Measurements from ENCODE around the gene KLKB1.

The KLKB1 gene

DNA sequence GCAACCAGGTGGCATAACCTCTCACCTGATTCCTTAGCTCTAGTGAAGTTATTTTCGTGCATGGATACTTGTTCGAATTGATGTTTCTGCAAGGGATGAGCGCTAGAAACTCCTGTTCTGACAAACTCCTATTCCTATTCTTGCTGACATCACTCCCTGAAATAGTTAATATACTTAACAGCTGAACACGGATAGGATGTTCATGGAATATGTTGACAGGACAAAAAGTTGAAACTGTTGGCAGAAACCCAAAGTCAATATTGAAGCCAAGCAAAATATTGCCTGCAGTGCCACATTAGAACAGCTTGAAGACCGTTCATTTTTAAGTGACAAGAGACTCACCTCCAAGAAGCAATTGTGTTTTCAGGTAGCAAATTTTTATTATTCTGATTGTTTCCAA is at the start of gene KLKB1:
Gene KLKB1 (plus strand): TSS at position 287 of the 400 bp plus-strand sequence. CDS start 689 bp downstream, outside the sequence.
- DNase-seq (ENCODE audit: low spot score) = no peak

DNA sequence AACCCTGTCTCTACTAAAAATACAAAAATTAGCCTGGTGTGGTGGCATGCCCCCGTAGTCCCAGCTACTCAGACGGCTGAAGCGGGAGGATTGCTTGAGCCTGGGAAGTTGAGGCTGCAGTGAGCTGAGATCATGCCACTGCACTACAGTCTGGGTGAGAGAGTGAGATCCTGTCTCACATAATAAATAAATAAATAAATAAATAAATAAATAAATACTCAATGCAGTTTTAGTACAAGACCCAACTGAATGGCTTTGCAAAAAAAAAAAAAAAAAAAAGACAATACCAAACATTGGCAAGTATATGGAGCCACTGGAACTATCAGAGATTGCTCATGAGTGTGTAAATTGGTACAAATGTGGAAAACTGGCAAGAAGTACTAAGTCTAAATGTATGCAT is 39.2 kb upstream of the KLKB1 start:
- no peak for DNase-seq (ENCODE audit: low spot score)

DNA sequence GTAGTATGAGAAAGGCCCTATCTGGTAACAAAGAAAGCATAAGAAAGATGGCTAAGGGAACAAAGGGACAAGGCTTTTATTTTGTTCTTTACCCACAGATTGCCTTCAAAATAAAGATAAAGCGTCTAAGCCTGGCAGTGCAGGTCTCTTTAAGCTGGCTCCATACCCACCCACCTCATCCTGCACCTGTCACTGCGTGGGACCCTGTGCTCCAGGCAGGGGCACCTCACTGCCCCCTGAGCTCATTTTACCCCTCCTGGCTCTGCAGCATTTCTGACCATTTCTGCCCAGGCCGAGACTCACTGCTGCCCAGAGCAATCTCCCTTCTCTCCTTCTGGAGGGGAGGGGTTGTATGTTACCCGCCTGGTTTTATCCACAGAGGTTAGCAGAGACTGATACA is 37.7 kb upstream of the KLKB1 start:
- DNase-seq (ENCODE audit: low spot score) = no peak

DNA sequence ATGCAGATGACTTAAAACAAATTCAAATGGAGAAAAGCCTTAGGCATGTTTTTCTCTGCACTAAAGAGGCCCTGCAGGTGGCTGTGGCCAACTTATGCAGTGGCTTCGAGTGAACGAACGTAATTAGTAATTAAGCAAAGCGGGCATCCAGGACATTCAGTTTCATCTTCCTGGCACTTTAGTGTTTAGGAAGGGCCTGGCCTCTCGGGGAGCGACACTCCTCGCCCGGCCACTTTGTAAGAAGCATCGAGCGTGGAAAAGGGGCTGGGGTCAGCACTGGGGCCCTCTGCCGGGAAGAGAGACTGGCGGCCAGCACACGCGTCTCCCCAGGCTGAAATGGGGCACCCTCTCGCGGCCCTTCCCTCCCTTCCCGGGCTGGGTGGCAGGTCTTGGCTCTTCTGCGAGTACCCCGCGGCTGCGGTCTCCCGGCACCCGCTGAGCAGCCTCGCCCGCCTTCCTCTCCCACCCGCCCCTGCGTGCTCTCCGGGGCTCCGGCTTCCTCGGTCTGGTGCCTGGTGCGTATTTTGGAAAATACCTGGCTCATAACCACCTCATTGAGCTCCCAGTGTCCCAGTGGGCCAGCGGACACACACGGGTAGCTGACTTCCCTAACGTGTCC is 36.6 kb upstream of the KLKB1 start:
- DNase-seq (ENCODE audit: low spot score) = peak; percentile 38

DNA sequence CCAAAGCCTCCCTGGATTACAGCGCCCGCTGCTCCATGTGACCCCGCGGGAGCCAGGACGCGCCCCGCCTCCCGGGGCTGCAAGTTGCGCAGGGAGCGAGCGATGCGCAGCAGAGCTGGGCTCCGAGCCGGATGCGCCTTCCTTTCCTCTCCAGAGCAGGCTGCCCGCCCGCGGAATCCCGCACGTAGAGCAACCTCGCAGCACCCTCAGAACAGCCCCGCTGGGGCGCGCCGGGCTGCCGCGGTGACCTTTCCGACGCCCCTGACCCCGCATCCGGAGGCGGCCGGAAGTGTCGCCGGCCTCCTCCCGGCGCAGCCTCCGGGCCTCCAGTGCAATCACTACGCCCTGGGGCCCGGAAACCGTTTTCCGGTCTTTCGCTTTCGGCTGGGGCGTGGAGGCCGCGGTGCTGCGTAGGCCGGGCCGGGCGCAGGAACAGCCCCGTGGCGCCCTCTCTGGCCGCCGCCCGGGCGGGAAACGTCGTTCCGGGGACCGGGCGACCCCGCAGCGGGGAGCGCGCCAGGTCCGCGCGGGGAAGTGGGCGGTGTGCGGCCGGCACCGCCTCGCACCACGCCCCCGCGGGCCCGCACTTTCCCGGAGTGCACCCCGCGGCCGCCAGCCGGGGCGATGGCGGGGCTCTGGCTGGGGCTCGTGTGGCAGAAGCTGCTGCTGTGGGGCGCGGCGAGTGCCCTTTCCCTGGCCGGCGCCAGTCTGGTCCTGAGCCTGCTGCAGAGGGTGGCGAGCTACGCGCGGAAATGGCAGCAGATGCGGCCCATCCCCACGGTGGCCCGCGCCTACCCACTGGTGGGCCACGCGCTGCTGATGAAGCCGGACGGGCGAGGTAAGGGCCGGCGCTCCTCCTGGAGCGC is 35.9 kb upstream of the KLKB1 start, which contains the start of gene CYP4V2:
Gene CYP4V2 (plus strand): TSS at position 368 of the 866 bp plus-strand sequence. CDS start 257 bp downstream, at position 625.
- DNase-seq (ENCODE audit: low spot score) = peak; percentile 90

DNA sequence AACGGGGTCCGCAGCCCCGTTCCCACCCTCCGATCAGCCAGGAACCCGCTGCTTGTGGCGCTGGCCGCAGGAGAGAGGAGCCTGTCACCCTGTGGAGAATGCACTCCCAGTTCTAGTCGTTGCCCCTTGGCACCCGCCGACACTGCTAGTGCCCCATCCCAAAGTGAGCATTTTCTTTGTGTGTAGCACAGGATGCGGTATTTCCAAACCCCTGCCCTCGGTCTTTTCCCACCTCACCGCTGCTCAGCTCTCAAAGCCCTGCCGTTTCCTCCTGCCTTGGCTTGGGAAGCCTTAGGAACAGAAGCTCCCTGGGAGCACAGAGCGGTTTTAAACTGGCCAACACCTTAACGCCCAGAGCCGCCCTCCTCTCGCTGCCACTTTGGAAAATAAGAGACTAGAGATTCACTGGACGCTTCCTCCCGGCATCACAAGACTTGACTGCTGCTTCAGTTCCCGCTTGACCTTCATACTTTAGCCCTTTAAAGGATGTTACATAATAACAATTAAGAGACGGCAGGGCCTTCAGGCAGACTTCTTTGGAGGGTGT is 35.2 kb upstream of the KLKB1 start:
- peak; percentile 31 for DNase-seq (ENCODE audit: low spot score)

DNA sequence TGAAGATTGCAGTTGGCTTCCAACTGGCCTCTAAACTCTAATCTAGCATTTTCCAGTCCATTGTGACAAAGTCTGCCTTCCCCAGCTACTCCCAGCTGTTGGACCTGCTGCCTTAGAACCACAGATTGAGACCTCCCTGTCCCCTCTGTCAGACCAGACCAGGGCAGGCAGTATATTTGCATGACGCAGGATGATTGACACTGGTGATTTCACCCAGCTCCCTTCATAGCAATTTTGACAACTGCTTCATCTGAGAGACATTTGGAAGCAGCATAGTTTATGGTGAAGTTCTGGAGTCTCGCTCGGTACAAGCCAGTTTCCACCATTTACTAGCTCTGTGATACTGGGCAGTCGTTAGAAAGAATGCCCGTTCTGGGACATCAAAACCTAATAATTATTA is 33.5 kb upstream of the KLKB1 start:
- DNase-seq (ENCODE audit: low spot score) = no peak

DNA sequence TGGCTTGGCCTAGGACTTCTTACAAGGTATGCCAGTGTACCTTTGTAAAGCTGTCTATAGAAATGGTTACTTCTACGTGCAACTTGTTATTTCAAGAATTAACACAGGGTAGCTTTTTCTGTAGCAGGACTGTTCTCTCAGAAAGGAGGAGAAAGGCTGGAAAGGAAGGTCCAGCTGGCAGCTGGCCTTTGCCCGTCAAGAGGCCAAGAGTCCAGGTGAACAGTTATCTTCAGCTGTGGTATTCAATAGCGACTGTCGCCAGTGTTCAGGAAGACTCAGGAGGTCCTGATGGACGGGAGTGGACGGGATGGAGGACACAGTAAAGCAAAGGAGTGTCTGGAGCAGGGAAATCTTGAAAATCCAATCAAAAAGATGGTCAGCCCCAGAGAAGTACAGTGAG is 31.2 kb upstream of the KLKB1 start:
- no peak for DNase-seq (ENCODE audit: low spot score)

DNA sequence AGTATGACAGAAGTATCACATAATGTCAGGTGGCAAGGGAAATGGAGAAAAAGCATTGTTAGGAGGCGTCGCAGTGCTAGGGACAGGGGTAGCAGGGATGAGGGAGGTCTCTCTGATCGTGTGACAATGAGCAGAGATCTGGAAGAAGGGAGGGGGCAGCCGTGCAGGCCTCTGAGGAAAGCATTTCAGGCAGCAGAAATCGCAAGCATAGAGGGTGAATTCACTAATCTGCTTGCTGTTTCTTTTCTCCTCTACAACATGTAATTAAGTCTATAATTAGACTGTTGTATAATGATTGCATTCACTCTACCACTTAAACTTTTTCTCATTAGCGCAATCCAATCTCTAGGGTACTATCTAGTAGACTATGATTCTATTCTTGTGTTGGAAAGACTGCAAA is 26.8 kb upstream of the KLKB1 start:
- no peak for DNase-seq (ENCODE audit: low spot score)

DNA sequence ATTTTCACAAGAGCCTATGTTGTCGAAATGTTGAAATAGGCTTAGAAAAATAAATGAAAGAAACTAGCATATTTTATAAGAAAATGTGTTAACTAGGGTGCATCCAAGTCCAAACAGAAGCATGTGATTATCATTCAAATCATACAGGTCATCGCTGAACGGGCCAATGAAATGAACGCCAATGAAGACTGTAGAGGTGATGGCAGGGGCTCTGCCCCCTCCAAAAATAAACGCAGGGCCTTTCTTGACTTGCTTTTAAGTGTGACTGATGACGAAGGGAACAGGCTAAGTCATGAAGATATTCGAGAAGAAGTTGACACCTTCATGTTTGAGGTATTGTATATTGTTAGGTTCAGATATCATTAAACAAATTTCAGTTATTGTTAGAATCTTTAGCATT is 26.3 kb upstream of the KLKB1 start:
- no peak for DNase-seq (ENCODE audit: low spot score)

DNA sequence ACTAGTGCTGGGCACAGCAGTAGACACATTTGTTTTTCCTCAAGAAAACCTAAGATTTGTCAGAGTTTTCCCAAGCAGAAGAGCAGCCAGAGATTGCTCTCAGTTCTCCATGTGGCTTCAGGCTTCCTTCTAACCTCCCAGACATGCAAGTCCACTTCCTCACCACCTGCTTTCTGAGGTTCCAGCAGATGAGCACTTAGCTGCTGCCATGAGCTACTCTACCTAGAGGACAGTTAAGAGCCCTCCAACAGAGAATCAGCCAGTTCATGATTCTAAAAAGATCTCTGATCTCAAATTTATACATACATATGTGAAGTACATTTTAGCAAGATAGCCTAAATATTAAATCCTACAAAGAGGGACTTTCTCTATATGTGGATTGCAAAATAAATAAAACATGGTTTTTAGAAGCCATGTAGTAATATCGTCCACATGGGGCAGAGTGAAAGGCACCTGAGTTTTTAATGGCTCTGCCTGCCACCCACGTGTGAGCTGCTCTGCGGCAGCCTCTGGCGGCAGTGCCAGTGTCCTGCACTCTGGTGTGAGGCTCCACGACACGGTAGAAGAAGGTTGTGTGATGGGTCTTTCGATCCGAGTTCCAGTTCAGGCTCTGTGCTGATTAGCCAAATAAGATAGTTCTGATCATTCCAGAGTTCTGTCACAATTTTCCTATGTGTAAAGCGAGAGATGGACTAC is 25.6 kb upstream of the KLKB1 start:
- peak; percentile 60 for DNase-seq (ENCODE audit: low spot score)

DNA sequence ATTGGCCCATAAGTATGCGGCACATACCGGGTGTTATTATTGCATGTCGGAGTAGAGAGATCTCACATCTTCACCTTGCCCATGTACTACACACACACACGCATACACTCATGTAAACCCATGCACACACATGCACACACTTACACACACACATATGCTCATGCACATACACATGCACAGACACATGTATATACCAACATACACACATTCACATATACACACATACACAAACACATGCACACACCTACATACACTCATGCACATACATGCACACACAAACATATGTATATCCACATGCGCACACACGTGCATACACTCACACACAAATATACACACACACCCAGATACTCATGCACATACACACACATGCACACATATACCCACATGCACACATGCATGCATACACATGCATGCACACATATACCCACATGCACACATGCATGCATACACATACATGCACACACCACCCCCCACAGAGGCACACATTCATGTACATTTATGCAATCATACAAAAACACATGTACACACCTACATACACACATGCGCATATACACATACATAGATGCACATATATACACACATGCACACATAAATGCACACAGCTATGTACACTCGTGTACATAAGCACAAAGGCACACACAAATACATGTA is 24.7 kb upstream of the KLKB1 start:
- no peak for DNase-seq (ENCODE audit: low spot score)

DNA sequence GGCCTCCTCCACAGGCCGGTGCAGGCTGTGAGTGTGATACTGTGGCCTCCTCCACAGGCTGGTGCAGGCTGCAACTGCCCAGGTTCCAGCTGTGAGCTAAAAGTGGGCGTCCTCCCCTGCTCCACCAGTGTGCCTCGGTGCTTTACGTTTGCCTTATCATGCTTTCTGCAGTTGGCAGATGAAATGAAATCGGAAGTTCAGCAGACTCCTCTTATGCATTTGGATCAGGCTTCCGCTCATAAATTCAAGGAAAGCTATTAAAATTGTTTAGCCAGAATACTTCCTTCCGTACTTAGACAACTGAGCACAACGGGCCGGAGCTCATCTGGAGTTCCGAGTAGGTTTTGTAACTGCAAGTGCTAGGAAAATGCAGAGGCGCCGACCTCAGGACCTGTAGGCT is 23.9 kb upstream of the KLKB1 start:
- DNase-seq (ENCODE audit: low spot score) = no peak

DNA sequence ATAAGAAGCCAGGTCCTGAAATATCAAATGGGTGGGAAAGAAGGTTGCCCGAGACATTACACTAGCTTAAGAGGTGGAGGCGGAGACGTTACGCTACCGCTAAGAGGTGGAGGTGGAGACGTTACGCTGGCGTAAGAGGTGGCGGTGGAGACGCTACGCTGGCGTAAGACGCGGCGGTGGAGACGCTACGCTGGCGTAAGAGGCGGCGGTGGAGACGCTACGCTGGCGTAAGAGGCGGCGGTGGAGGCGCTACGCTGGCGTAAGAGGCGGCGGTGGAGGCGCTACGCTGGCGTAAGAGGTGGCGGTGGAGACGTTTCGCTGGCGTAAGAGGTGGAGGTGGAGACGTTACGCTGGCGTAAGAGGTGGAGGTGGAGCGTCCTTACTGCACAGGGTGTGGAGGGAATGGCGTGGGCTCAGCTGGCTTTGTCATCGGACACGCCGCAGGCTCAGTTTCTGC is 23.2 kb upstream of the KLKB1 start:
- no peak for DNase-seq (ENCODE audit: low spot score)

DNA sequence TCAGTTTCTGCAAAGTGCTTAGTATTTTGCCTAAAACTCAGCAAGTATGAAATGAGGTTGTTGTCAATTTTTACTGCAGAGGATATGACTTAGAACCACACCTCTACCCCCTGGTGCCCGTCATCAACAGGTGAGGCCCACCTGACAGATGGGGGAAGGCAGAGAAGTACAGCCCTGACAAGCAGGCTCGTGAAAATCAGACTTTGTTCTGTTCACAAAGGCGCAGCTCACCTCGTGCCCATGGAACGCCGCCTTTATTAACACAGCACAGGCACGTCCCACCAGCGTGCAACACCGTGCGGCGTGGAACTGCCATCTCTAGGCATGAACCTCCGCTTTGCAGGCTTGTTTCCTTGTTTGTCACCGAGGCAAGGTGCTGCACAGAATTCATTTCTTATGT is 22.6 kb upstream of the KLKB1 start:
- DNase-seq (ENCODE audit: low spot score) = no peak

DNA sequence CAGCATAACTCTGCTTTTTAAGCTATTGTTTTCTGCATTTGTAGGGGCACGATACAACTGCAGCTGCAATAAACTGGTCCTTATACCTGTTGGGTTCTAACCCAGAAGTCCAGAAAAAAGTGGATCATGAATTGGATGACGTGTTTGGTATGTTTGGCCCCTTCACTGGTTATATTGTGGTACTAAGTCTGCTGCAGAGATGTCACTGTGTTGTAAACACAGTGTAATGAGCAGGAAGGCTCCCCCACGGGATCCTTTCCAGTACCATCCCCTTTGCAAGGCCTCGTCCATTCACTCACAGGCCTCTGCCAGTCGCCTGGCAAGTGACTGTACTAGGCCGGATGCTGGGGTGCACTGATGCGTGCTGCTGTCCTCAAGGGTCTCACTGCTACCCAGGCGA is 22.2 kb upstream of the KLKB1 start:
- no peak for DNase-seq (ENCODE audit: low spot score)

DNA sequence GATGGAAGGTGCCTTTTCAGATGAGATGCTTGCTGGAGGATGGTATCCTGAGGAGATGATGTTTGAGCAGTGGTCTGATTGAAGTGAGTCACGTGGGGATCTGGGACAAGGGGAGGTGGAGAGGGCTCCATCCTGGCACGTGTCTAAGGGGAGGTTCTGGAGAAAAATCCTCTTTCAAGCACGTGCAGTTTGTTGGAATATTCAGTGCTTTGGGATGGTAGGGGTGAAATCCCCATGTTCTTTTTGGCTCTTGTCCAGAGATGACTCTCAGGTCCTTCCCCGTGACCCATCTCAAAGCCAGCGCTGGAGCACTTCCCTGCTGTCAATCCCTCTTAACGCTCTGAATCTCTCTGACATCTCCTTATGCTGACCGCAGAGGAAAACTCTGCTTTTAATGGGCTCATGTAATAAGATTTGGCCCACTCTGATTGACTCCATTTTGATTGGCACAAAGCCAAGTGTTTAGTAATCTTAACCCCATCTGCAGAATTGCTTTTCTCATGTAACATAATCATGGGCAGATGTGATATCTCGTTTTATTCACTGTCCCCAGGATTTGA is 10.8 kb upstream of the KLKB1 start:
- no peak for DNase-seq (ENCODE audit: low spot score)

DNA sequence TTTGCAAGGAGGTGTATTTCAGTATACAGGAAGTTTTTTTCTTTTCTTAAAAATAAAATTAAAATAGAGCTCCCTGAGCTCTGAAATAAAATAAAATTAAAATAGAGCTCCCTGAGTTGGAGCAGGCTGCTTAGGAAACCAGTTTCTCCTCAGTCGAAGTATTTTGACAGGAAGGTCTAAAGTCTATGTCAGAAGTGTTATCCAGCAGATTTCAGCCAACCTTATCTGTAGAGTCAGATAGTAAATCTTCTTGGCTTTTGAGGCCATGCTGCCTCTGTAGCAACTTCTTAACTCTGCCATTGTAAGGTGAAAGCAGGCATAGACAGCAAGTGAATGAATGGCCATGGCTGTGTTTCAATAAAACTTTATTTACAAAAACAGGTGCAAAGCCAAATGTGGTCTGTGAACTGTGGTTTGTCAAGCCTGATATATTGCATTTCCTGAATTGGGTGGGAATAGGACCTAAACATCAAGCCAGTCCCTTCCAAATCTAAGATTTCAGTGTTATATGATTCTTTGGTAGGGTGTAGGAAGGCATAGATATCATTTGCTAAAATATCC is 9.5 kb upstream of the KLKB1 start:
- DNase-seq (ENCODE audit: low spot score) = no peak

DNA sequence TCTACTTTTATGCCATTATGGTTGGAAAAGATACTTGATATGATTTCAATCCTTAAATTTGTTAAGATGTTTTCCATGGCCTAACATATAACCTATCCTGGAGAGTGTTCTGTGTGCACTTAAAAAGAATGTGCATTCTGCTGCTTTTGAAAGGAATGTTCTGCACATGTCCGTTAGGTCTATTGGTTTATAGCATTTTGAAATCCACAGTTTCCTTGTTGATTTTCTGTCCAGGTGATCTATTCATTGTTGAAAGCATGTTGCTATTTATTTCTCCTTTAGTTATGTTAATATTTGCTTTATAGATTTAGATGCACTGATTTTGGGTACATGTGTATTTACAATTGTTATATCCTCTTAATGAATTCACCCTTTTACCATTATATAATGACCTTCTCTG is 5.7 kb upstream of the KLKB1 start:
- no peak for DNase-seq (ENCODE audit: low spot score)

DNA sequence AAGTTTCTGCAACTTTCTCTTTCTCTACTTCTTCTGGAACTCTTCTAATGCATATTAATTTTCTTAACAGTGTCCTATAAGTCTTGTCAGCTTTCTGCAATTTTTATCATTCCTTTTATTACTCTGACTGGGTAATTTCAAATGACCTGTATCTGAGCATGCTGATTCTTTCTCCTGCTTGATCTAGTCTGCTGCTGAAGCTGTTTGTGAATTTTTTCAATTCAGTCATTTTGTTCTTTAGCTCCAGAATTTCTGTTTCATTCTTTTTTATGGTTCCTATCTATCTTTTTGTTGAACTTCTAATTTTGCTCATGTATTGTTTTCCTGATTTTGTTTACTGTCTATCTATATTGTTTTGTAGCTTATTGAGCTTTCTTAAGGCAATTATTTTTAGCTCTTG is 1.5 kb upstream of the KLKB1 start:
- no peak for DNase-seq (ENCODE audit: low spot score)

DNA sequence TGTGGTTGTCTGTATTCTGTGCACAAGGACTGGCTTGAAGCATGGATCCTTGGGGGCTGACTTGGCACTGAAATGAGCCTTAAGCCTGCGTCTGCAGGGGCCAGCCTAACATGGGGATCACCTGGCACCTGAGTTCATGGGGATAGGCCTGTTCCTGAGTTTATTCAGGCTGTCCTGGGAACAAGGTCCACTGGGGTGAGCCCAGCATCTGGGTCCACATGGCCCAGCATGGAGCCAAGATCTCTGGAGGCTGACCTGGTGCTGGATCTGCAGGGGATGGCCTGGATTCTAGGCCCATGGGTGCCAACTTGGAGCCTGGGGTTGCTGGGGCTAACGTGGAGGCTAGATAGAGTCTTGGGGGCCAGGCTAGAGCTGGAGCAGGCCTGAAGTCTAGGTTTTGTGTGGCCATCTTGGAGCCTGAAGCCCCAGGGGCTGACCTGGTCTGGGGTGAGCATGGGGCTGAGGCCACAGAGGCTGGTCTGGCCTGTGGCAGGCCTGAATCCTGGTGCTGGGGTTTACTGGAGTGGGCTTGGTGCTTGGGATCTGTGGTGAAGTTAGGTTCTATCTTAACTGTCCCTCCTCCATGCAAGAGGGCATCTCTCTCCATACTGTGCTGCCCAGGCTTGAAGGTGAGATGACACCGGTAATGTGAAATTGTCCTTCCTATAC is 652 bp upstream of the KLKB1 start:
- DNase-seq (ENCODE audit: low spot score) = no peak
